Lower lobe of right lung (tissue), 2 donors: Measurements from ENCODE around the gene NCOA1. TPM values are rescaled to one million over a fixed set of nuclear protein-coding genes. Genes with fewer than 3 reads are reported as not detected.

Source experiments
- ATAC-seq, 2 donors: fragments of 200-7000 bp; cut with Tn5 transposase; one replicate each; pipeline ENCODE4 v1.9.1; 2020 to 2022; ENCODE audit warnings: mild to moderate bottlenecking in 2 of 2, moderate library complexity in 2 of 2
- DNase-seq: peaks from one replicate; pipeline ENCODE4 v3.0.0-alpha.2; 2020
- H3K27ac ChIP-seq: fragments of 200-600 bp; one replicate; pipeline ENCODE4 v1.8.0; 2022
- H3K27me3 ChIP-seq: fragments of 200-600 bp; one replicate; pipeline ENCODE4 v1.8.0; 2022; ENCODE audit warnings: low read depth
- H3K36me3 ChIP-seq: fragments of 200-600 bp; one replicate; pipeline ENCODE4 v1.8.0; 2022; ENCODE audit warnings: mild to moderate bottlenecking
- H3K4me1 ChIP-seq: fragments of 200-600 bp; one replicate; pipeline ENCODE4 v1.8.0; 2022
- H3K4me3 ChIP-seq: fragments of 200-600 bp; one replicate; pipeline ENCODE4 v1.8.0; 2022; ENCODE audit warnings: mild to moderate bottlenecking
- H3K9me3 ChIP-seq: fragments of 200-600 bp; one replicate; pipeline ENCODE4 v1.8.0; 2022
- CTCF ChIP-seq: fragments of 200-600 bp; IDR thresholded peaks from one replicate; pipeline ENCODE4 v1.8.0; 2022; ENCODE audit warnings: antibody characterized with exemption, mild to moderate bottlenecking
- intact Hi-C: fragments of 100-400 bp; cut with DNase I; formaldehyde crosslinking; loops from one replicate; pipeline ENCODE4 v1.11.0; 2022
- total RNA-seq: library from RNA; stranded (reverse); fragmentation: NEBNext Ultra II Directional; extraction: Animal tissue kit (Norgen Biotek cat#: 25700); gene quantifications from one replicate; pipeline ENCODE4 v1.2.1, GENCODE V29; 2021
- donor health status: DM: no; HTN: yes; CAD: no; lungs with severe emphysema.

The NCOA1 gene
- total RNA-seq, 1 donor from 2014 or later: 48.3 TPM

- peak; percentile 30 to 80 for ATAC-seq
- no peak for DNase-seq
- H3K27ac ChIP-seq: no peak overlapping the region
- no peaks in the 10 kb centered on the region for H3K27me3 ChIP-seq
- intact Hi-C loops: no loop called here
- peaks cover 3% of the 10 kb centered on the region for H3K9me3 ChIP-seq
- no peak for TF ChIP-seq CTCF
- H3K4me1 ChIP-seq: no peaks in the 10 kb centered on the region
- H3K36me3 ChIP-seq: no peaks in the 10 kb centered on the region
- no peak overlapping the region for H3K4me3 ChIP-seq
These were observed 49.0 kb downstream of the NCOA1 start for GRCh38 chr2:24540011-24540477.

GRCh38 chr2:24541621-24542020 lies 50.6 kb downstream of the NCOA1 start:
- ATAC-seq (no peak), DNase-seq (no peak)
- no peaks in the 10 kb centered on the region for H3K4me1 ChIP-seq
- H3K9me3 ChIP-seq: peaks cover 3% of the 10 kb centered on the region
- no peak overlapping the region for H3K4me3 ChIP-seq
- no peaks in the 10 kb centered on the region for H3K36me3 ChIP-seq
- intact Hi-C loops: no loop called here
- no peak for TF ChIP-seq CTCF
- no peak overlapping the region for H3K27ac ChIP-seq
- no peaks in the 10 kb centered on the region for H3K27me3 ChIP-seq

- Histone ChIP-seq H3K36me3 (no peaks in the 10 kb centered on the region), H3K4me1 (no peaks in the 10 kb centered on the region), H3K4me3 (no peak overlapping the region), H3K27me3 (no peaks in the 10 kb centered on the region), H3K27ac (no peak overlapping the region), H3K9me3 (peaks cover 3% of the 10 kb centered on the region)
- ATAC-seq (no peak), DNase-seq (no peak)
- intact Hi-C loops: no loop called here
- TF ChIP-seq CTCF: no peak
These were observed 51.3 kb downstream of the NCOA1 start for GRCh38 chr2:24542269-24542872.

- intact Hi-C loops: no loop called here
- no peak for DNase-seq
- TF ChIP-seq CTCF: no peak
- H3K27ac ChIP-seq: no peak overlapping the region
- H3K27me3 ChIP-seq: no peaks in the 10 kb centered on the region
- ATAC-seq: no peak
- peaks cover 3% of the 10 kb centered on the region for H3K9me3 ChIP-seq
- H3K4me3 ChIP-seq: no peak overlapping the region
- no peaks in the 10 kb centered on the region for H3K4me1 ChIP-seq
- H3K36me3 ChIP-seq: no peaks in the 10 kb centered on the region
These were observed 52.2 kb downstream of the NCOA1 start for GRCh38 chr2:24543252-24543651.

- Histone ChIP-seq H3K4me1 (no peaks in the 10 kb centered on the region), H3K4me3 (no peak overlapping the region), H3K9me3 (peaks cover 3% of the 10 kb centered on the region), H3K27me3 (no peaks in the 10 kb centered on the region), H3K27ac (no peak overlapping the region), H3K36me3 (no peaks in the 10 kb centered on the region)
- no peak for TF ChIP-seq CTCF
- no peak for ATAC-seq
- intact Hi-C loops: no loop called here
- DNase-seq: no peak
These were observed 53.5 kb downstream of the NCOA1 start for GRCh38 chr2:24544456-24545115.
